Endothelial cell of umbilical vein (primary cell): ENCODE data around the gene VEZT.

Experiments
- CTCF ChIP-seq, 2 donors: IDR thresholded peaks; 1 replicate in 1 of 2; 2 replicates in 1 of 2; pipeline ENCODE4 v1.5.1; 2011; ENCODE audit warnings: low read length in 2 of 2, mild to moderate bottlenecking in 2 of 2, moderate library complexity in 2 of 2, control low read depth in 1 of 2, inconsistent platforms in 1 of 2, low read depth in 1 of 2; ENCODE audit not compliant: insufficient read depth in 1 of 2; ENCODE audit errors: extremely low read depth in 1 of 2
- EZH2 ChIP-seq: IDR thresholded peaks from 2 replicates; pipeline ENCODE4 v1.6.1; 2012; ENCODE audit warnings: borderline replicate concordance, low read depth, mild to moderate bottlenecking, moderate library complexity, low read length, inconsistent platforms; ENCODE audit not compliant: severe bottlenecking
- FOS ChIP-seq: IDR thresholded peaks from 2 replicates; pipeline ENCODE4 v1.6.1; 2011; ENCODE audit warnings: mild to moderate bottlenecking, low read length, moderate library complexity, borderline replicate concordance; ENCODE audit not compliant: insufficient read depth
- JUN ChIP-seq: IDR thresholded peaks from 2 replicates; pipeline ENCODE4 v1.6.1; 2011; ENCODE audit warnings: borderline replicate concordance, low read depth; ENCODE audit not compliant: insufficient read length, insufficient read depth
- MAX ChIP-seq: IDR thresholded peaks from 2 replicates; pipeline ENCODE4 v1.6.1; 2011; ENCODE audit not compliant: insufficient read depth, insufficient read length
- MYC ChIP-seq: IDR thresholded peaks from one replicate; pipeline ENCODE4 v1.6.1; 2011; ENCODE audit warnings: mild to moderate bottlenecking, low read depth, low read length
- POLR2A ChIP-seq: IDR thresholded peaks from 2 replicates; pipeline ENCODE4 v1.6.1; 2012; ENCODE audit warnings: low read depth, mild to moderate bottlenecking, control low read depth, low read length
- POLR2AphosphoS5 ChIP-seq: IDR thresholded peaks from 2 replicates; pipeline ENCODE4 v1.6.1; 2012; ENCODE audit warnings: low read depth, mild to moderate bottlenecking, control low read depth, low read length, moderate library complexity; ENCODE audit not compliant: insufficient read depth

- TF ChIP-seq CTCF (IDR thresholded peaks at IDR 0.05; ENCODE audit: extremely low read depth in 1 of 2, insufficient read depth in 1 of 2, low read depth in 1 of 2, low read length in 2 of 2), result no peak
- TF ChIP-seq POLR2AphosphoS5, result no peak
- TF ChIP-seq JUN, result no peak
- no peak for TF ChIP-seq EZH2
- TF ChIP-seq POLR2A, result no peak
- TF ChIP-seq MAX, result no peak
- TF ChIP-seq FOS, result no peak
- TF ChIP-seq MYC, result no peak
Measured at GRCh38 chr12:95258151-95258550, 40.5 kb downstream of the VEZT start.
